Activated T-cell treated with anti-CD3 and anti-CD28 coated beads, Interleukin-2, amount 50 U/mL, for 48 hours (primary cell): Measurements from ENCODE around the gene CELF5.
"Not testable (repeated sequence)": the region's sequence is repeated elsewhere in the genome, so short reads cannot be mapped to it uniquely, and the experiment has no call there.

ENCODE experiments used
- DNase-seq, 2 experiments: peaks; one replicate each; pipeline ENCODE4 v3.0.0-alpha.2; 2020

The CELF5 gene

DNA sequence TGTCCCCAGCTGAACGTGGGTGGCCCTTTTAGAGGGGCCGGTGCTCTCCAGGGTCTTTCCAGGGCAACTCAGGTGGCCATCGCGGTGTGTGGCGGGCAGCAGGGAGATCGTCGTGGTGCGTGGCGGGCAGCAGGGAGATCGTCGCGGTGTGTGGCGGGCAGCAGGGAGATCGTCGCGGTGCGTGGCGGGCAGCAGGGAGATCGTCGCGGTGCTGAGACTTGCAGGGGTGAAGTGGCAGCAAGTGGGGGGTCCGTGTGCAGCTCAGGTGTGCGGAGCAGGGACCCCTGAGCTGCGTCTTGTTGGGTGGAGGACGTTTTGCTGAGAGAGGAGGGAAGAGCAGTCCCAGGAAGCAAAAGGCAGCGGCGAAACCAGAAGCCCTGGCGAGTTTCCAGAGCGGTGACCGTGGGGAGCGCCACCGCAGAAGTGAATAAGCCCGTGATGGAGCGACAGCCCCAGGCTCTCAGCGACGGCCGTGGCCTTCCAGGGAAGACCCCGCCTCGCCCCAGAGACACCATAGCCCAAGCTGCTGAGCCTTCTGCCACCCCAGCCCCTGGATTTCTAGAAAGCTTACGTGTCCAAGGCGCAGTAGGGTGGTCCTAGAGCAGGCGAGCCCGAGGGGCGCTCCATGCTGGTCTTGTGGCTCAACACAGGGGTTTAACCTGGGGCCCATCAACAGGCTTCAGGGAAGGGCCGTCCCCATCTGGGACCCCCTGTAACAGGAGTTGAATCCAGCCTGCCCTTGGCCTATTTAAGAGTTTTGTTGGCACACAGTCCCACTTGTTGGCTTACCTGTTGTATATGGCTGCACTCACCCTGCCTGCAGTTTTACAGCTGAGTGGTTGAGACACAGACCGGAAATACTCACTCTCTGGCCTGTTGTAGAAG, 33.3 kb upstream of the CELF5 start:
- DNase-seq, result no peak

DNA sequence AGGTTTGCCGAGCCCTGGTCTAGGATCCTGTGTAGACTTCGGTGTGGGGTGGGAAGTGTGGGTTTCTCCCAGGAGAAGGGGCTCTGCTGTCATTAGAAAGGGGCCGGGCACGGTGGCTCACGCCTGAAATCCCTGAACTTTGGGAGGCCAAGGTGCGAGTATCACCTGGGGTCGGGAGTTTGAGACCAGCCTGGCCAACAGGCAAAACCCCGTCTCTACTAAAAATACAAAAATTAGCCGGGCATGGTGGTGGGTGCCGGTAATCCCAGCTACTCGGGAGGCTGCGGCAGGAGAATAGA, 32.7 kb upstream of the CELF5 start:
- not testable (repeated sequence) for DNase-seq

DNA sequence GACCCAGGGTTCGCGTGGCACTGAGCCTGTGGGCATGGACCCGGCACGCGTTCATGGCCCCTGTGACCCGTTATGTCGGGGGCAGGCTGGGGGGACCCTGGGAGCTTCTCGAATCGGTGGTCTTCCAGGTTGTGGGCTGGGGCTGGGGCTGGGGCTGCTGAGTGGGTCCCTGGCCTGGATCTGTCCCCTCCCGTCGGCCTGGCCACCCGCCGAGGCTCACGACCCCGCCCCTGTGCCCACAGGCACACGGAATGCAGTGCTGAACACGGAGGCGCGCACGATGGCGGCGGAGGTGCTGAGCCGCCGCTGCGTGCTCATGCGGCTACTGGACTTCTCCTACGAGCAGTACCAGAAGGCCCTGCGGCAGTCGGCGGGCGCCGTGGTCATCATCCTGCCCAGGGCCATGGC, 32.2 kb upstream of the CELF5 start:
- no peak for DNase-seq

DNA sequence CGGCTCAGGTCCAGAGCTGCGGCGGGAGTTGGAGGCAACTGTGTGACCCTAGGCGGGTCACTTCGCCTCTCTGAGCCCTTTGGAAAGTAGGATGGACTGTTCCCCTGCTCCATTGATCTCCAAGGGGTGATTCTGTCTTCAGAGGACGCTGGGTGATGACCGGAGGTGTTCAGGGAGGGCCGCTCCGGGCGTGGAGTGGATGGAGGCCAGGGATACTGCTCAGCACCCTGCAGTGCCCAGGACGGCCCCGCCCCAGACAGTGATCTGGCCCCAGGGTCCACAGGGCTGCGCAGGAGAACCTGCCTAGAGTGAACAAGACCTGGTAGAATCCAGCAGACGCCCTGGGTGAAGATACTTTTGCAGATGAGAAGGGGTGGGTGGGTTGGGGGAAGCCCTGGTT, 31.8 kb upstream of the CELF5 start:
- DNase-seq, result no peak

DNA sequence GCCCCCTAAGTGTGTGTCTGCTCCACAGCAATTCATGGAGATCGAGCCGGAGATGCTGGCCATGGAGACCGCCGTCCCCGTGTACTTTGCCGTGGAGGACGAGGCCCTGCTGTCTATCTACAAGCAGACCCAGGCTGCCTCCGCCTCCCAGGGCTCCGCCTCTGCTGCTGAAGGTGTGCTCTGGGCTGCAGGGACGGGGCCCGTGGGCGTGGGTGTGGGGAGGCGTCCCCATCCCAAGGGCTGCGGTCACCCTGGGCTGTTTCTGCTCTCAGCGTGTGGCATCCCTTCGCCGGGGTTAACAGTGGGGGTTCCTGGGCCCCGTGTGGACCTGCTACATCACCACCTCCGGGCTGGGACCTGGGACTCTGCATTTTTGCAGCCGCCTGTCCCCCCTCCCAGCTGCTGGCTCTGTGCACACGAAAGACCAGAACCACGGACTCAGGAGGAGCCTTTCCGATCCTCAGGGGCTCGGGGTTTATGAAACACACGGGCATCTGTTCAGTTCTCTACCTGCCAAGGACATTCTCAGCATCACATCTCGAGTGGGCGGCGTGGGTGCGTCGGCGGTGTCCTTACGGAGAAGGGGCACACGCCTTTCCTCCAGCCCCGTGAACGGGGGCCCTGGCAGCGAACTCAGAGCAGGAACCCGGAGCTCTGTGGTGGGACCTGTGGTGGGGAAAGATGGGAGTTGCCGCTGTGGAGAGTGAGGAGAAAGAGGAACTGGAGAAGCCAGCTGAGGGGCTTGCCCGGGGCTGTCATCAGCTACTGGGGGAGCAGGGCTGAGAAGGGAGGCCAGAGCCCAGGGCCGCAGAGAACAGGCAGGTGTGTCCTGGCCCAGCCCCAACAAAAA, 31.0 kb upstream of the CELF5 start:
- no peak for DNase-seq

DNA sequence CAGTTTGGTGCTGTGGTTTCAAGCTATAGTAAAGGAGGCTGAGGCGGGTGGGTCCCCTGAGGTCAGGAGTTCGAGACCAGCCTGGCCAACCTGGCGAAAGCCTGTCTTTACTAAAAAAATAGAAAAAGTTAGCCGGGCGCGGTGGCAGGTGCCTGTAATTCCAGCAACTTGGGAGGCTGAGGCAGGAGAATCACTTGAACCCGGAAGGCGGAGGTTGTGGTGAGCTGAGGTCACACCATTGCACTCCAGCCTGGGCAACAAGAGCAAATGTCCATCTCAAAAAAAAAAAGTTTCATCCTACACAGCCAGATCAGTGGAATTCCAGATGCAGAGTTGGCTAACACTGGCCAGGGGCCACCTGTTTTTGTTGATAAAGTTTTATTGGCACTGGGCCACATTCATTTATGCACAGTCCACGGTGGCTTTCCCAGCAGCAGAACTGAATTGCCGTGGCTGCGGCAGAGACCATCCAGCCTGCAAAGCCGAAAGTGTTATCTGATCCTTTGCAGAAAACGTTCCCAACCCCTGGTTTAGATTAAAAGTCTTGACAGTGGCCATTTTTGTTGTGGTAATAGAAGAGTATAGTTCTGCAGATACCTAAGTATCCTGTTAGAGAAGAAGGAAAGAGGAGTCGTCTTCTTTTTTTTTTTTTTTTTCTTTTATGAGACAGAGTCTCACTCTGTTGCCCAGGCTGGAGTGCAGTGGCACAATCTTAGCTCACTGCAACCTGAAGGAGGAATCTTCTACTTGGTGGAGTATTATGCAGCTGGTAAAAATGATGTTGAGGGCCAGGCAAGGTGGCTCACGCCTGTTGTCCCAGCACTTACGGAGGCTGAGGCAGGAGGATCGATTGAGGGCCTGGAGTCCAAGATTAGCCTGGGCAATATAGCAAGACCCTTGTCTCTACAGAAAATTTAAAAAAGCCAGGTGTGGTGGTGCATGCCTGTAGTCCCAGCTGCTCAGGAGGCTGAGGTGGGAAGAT, 30.1 kb upstream of the CELF5 start:
- no peak for DNase-seq

DNA sequence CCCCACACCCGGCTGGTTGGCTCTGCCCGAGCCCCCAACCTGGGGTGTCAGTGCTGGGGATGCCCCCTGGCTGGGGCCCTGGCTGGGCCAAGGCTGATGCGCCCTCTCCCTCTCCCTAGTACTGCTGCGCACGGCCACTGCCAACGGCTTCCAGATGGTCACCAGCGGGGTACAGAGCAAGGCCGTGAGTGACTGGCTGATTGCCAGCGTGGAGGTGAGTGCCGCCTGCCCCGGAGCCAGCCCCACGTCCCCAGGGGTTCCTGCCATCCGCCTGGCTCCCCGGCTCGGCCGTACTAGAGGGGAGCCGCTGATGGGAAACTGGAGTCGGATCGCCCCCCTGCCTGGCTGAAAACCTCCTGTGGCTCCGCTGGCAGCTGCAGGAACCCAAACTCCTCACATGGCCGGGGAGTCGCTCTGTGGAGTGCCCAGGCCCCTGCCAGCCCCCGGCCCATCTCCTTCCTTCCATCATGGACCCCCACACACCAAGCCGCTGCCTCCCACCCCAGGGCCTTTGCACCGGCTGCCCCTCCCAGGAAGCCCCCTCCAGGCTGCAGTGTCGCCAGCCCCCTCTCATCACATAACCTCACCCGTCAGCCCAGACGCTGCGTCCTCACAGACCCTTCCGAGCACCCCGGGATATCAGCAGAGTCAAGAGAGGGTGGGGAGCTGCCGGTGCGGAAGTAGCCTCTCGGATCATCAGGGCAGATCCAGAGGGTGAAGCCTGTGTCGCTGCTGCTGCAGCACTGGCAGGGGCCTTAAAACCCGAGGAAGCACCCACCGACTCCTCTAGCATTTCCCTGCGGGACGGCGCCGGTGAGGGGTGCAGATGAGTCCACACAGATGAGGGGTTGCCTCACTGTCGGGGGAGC, 28.2 kb upstream of the CELF5 start:
- no peak for DNase-seq

DNA sequence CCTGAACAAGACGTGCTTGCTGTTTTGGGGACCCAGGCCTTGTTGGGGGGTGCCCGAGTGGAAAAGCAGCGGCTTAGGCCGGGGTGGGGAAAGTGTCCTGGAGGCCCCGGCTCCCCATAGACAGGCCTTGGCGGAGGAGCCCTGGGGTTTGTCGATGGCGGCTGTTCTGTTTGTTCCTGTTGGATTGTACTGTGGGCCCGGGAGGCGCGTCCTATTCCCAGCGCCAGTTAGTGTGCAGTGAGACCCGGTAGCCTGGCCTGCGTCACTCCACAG, 27.6 kb upstream of the CELF5 start:
- no peak for DNase-seq

DNA sequence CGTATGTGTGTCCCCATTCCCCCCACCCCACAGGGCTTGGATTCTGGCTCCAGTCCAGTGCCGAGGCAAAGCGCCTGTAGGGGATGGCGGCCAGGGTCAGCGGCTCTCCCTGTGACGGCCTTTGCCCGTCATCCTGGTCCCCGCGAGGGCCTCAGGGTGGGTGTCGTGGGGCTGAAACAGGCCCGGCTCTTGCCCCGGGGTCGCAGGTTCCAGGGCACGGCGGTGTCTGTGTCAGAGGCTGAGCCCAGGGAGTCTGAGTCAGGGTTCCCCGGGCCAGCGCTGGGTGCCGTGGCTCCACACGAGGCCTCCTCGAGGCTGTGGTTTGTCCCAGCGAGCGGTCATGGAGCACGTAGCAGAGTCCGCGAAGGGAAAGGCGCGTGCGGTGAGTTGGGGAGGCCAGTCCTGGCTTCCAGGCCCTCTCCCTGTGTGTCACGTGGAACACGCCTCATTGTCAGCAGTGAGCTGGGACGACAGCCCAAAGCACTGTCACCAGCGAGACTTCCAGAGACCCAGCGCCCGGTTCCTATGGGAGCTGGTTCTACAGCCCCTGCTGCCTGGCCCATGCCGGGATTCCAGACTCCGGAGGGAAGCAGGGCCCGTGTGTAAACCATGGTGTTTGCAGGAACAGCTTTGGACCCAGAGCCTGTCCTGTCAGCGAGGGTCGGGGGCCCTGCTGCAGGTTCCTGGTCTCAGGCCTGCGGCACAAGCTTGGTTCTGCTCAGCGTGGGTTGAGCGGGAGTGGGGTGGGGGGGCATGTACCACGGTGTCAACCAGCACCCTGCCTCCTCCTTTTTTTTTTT, 25.4 kb upstream of the CELF5 start:
- DNase-seq, result no peak

DNA sequence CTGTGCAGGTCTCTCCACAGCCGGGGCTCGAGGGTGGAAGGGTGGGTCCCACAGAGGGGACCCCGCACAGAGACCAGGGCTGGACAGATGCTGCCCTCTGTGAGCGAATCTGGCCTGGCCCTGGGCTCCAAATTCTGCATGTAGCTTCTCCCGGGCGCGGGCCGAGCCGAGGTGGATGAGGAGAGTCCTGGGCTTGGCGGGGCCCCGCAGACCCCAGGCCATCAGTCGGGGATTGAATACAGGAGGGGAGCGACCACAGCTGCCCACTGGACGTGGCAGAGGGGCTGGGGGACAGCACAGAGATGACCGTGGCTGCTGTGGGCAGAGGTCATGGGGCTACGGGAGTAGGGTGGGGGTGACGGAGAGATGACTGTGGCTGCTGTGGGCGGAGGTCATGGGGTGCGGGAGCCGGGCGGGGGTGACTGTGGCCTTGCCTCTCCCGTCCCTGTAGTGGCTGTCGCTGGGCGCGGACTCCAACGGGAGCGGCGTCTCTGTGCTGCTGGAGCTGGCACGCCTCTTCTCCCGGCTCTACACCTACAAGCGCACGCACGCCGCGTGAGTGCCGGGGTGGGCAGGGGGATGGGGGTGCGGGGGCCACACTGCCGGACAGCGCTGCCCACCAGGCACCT, 23.3 kb upstream of the CELF5 start:
- DNase-seq, result no peak

DNA sequence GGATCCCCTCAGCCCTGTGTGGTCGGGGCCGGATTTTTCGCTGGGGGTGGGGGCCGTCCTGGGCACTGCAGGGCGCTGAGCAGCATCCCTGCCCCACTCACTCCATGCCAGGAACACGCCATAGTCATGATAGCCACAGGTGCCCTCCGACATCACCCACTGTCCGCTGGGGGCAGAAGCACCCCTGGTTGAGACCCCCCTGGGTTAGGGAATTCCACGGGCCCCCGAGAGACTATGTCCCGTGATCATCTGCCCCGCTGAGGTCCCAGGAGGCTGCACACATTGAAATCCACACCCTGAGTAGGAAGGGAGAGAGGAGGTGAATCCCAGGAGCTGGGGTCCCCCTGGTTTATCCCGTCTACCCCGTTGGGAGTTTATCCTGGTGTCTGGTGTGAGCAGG, 22.6 kb upstream of the CELF5 start:
- DNase-seq, result no peak

DNA sequence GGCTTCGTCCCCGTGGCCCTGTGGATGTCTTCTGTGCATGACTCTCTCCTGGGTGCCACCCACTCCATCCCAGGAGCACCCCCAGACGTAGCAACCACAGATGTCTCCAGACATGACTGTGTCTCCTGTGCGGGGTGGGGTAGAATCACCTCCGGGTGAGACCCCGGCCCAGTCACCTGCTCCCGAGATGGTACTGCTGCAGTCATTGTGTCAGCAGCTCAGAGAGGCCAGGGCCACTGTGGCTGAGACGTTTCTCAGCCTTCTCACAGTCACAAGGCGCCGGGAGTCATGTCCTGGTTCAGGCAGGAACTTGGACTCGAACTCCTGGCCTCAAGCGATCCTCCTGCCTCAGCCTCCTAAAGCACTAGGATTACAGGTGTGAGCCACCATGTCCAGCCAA, 22.1 kb upstream of the CELF5 start:
- DNase-seq, result no peak

DNA sequence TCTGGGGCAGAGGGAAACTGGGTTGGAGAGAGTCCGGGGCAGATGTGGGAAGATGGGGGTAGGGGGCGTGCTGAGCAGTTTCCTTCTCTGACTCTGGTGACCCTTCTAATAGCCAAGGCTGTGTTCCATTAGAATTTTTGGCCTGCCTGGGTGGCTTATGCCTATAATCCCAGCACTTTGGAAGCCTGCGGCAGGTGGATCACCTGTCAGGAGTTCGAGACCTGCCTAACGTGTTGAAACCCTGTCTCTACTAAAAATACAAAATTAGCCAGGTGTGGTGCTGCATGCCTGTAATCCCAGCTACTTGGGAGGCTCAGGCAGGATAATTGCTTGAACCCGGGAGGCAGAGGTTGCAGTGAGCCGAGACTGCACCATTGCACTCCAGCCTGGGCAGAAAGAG, 21.6 kb upstream of the CELF5 start:
- not testable (repeated sequence) for DNase-seq

DNA sequence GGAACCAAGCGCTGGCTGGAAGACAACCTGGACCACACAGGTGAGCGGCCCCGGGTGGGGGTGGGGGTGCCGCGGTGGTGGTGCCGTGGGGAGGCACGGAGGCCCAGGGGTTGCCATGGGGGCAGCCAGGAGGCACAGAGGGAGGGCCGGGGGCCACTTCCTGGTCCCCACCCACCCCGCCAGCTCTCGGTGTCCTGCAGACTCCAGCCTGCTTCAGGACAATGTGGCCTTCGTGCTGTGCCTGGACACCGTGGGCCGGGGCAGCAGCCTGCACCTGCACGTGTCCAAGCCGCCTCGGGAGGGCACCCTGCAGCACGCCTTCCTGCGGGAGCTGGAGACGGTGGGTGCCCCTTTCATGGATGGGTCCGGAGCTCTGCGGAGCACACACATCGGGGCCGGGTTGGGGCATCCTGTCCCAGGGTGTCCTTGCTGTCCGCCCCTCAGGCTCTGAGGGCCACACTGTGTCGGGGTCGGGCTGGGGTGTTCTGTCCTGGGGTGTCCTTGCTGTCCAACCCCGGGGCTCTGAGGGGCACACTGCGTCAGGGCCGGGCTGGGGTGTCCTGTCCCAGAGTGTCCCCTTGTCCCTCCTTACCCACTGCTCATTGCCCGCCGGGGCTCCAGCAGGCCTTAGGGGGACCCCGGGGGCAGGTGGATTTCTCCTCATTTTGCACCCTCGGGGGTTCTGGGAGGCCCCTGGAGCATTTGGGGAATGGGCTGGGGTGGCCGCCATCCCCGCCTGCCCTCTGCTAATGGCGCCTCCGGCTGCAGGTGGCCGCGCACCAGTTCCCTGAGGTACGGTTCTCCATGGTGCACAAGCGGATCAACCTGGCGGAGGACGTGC, 20.4 kb upstream of the CELF5 start:
- no peak for DNase-seq

DNA sequence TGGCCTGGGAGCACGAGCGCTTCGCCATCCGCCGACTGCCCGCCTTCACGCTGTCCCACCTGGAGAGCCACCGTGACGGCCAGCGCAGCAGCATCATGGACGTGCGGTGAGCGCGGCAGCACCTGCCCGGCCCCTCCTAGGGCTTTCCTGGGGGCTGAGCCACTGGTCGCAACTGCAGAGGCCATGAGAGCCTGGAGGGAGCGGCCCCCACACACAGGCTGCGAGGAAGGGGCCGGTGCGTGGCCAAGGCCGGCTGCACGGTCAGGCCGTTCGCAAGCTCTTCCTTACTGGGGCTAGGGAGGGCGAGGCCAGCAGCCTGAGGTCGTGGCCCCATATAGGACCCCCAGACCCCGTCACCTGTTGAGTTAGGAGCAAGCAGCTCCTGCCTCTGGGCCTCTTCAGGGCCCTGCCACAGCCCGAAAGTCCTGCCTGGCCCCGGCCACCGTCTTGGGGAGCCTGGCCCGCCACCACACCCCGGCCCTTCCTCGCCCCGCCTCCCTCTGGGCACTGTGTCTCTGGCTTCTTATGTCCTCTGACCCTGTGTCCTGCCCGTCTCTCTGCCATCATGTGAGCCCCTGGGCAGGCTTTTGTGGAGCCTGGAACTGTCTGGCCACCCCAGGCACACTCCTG, 19.7 kb upstream of the CELF5 start:
- DNase-seq, result no peak

DNA sequence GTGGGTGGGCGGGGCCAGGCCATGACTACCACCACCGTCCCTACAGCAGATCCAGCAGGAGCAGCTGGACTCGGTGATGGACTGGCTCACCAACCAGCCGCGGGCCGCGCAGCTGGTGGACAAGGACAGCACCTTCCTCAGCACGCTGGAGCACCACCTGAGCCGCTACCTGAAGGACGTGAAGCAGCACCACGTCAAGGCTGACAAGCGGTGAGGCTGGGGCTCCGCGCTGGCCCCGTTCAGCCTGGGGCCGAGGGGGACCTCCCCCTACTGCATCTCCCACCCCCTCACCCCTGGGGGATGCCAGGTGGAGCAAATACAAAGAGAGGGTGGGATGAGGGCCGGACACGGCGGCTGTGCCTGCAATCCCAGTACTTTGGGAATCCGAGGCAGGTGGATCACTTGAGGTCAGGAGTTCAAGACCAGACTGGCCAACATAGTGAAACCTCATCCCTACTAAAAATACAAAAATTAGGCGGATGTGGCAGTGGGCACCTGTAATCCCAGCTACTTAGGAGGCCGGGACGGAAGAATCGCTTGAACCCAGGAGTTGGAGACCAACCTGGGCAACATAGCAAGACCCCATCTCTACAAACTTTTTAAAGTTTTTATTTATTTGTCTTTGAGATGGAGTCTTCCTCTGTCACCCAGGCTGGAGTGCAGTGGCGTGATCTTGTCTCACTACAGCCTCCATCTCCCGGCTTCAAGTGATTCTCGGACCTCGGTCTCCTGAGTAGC, 18.1 kb upstream of the CELF5 start:
- no peak for DNase-seq

DNA sequence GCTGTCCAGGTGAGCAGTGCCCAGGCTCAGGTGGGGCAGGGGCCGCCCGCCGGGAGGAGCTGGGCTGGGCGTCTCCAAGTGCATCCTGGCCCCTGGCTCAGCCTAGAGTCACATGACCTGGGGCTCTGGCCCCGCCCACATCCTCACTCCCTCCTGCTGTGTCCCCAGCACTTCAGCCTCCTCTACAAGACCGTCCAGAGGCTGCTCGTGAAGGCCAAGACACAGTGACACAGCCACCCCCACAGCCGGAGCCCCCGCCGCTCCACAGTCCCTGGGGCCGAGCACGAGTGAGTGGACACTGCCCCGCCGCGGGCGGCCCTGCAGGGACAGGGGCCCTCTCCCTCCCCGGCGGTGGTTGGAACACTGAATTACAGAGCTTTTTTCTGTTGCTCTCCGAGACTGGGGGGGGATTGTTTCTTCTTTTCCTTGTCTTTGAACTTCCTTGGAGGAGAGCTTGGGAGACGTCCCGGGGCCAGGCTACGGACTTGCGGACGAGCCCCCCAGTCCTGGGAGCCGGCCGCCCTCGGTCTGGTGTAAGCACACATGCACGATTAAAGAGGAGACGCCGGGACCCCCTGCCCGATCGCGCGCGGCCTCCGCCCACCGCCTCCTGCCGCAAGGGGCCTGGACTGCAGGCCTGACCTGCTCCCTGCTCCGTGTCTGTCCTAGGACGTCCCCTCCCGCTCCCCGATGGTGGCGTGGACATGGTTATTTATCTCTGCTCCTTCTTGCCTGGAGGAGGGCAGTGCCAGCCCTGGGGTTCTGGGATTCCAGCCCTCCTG, 16.8 kb upstream of the CELF5 start:
- no peak for DNase-seq
